Hepatocyte (in vitro differentiated cells): ENCODE data around the gene ITGAD. TPM values are rescaled to one million over a fixed set of nuclear protein-coding genes. Genes with fewer than 3 reads are reported as not detected.

ENCODE experiments used
- DNase-seq: peaks from one replicate; pipeline ENCODE4 v3.0.0-alpha.2; 2016; ENCODE audit warnings: low spot score
- H2AFZ ChIP-seq: fragments of 200-600 bp; sonication (generic); 2 replicates; pipeline ENCODE4 v1.6.0; 2016; ENCODE audit warnings: antibody characterized with exemption, mild to moderate bottlenecking
- H3K27ac ChIP-seq: fragments of 200-600 bp; sonication (generic); 2 replicates; pipeline ENCODE4 v1.5.1; 2016; ENCODE audit warnings: mild to moderate bottlenecking
- H3K27me3 ChIP-seq: fragments of 200-600 bp; sonication (generic); 2 replicates; pipeline ENCODE4 v1.6.1; 2016
- H3K36me3 ChIP-seq: fragments of 200-600 bp; sonication (generic); replicated peaks from 2 replicates; pipeline ENCODE4 v1.5.1; 2016; ENCODE audit warnings: low read depth; ENCODE audit not compliant: insufficient read depth
- H3K4me1 ChIP-seq: fragments of 200-600 bp; sonication (generic); 2 replicates; pipeline ENCODE4 v1.5.1; 2016; ENCODE audit warnings: mild to moderate bottlenecking, moderate library complexity; ENCODE audit not compliant: insufficient read depth
- H3K4me2 ChIP-seq: fragments of 200-600 bp; sonication (generic); 2 replicates; pipeline ENCODE4 v1.6.0; 2016
- H3K4me3 ChIP-seq: fragments of 200-600 bp; sonication (generic); 2 replicates; pipeline ENCODE4 v1.5.1; 2016; ENCODE audit warnings: mild to moderate bottlenecking
- H3K79me2 ChIP-seq: fragments of 200-600 bp; sonication (generic); 2 replicates; pipeline ENCODE4 v1.6.0; 2017; ENCODE audit warnings: mild to moderate bottlenecking
- H3K9me2 ChIP-seq: fragments of 200-600 bp; sonication (generic); replicated peaks from 2 replicates; pipeline ENCODE4 v1.6.0; 2017; ENCODE audit warnings: mild to moderate bottlenecking; ENCODE audit not compliant: insufficient read depth
- H3K9me3 ChIP-seq: fragments of 200-600 bp; sonication (generic); 2 replicates; pipeline ENCODE4 v1.5.1; 2016; ENCODE audit warnings: low read depth, mild to moderate bottlenecking
- H4K20me1 ChIP-seq: fragments of 200-600 bp; sonication (generic); 2 replicates; pipeline ENCODE4 v1.6.0; 2016; ENCODE audit warnings: mild to moderate bottlenecking; ENCODE audit not compliant: insufficient read depth, poor library complexity, severe bottlenecking
- CTCF ChIP-seq: fragments of 200-600 bp; sonication (generic); IDR thresholded peaks from 2 replicates; pipeline ENCODE4 v1.5.1; 2016; ENCODE audit warnings: antibody characterized with exemption, mild to moderate bottlenecking; ENCODE audit not compliant: poor library complexity
- EZH2 ChIP-seq: fragments of 200-600 bp; sonication (generic); IDR thresholded peaks from 2 replicates; pipeline ENCODE4 v1.6.1; 2016; ENCODE audit warnings: antibody characterized with exemption, mild to moderate bottlenecking, borderline replicate concordance
- EZH2phosphoT487 ChIP-seq: fragments of 200-600 bp; sonication (generic); IDR thresholded peaks from one replicate; pipeline ENCODE4 v1.6.1; 2018; ENCODE audit warnings: antibody characterized with exemption, mild to moderate bottlenecking, low read depth, moderate library complexity; ENCODE audit not compliant: unreplicated experiment, severe bottlenecking
- WGBS: methylation state at CpG from one replicate; pipeline ENCODE4 v1.1.6; 2016; ENCODE audit warnings: low lambda C conversion rate; ENCODE audit errors: missing lambda C conversion rate; 5-methylcytosine and 5-hydroxymethylcytosine counted together
- polyA plus RNA-seq: library from polyadenylated mRNA; unstranded; fragments of >200 nt; fragmentation: Nextera tagmentation; extraction: Ambion mirVana; gene quantifications from 2 replicates; pipeline ENCODE4 v1.2.1, GENCODE V29; 2016
- total RNA-seq: library from RNA; depleted of rRNA; stranded (reverse); fragments of >200 nt; gene quantifications from 2 replicates; pipeline ENCODE4 v1.2.3, GENCODE V29; 2014

ITGAD gene
- total and polyA plus RNA-seq, 2 experiments from 2014 or later: not detected

DNA sequence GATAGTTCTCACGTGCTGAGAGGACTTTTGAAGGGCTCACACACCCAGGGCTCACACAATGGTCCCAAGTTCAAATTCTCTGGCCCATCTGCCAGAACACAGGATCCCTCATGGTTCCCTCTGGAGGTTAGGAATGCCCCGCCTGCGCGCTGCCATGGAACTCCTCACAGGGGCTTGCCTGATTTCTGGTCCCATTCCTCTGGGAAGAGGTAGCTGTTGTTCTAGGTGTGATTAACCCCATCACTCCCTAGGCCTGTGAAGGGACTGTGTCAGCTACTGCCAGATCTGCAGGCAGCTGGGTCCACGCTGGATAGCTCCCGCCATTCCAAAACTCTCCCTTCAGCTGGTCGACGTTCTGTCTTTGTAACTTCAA is 63.8 kb downstream of the ITGAD start:
- Histone ChIP-seq H2AFZ (no peak overlapping the region), H3K27me3 (no peaks in the 10 kb centered on the region), H3K9me2 (no peaks in the 10 kb centered on the region), H3K27ac (peak overlapping the region; percentile 96), H3K79me2 (peaks cover 39% of the 10 kb centered on the region), H3K4me1 (peaks cover 35% of the 10 kb centered on the region), H3K9me3 (no peaks in the 10 kb centered on the region), H3K36me3 (no peaks in the 10 kb centered on the region), H3K4me3 (no peak overlapping the region), H3K4me2 (peak overlapping the region; percentile 97), H4K20me1 (peaks cover 19% of the 10 kb centered on the region)
- WGBS: 73% methylated on average over 8 of the region's 8 CpGs
- no peak for DNase-seq
- no peak for TF ChIP-seq CTCF

DNA sequence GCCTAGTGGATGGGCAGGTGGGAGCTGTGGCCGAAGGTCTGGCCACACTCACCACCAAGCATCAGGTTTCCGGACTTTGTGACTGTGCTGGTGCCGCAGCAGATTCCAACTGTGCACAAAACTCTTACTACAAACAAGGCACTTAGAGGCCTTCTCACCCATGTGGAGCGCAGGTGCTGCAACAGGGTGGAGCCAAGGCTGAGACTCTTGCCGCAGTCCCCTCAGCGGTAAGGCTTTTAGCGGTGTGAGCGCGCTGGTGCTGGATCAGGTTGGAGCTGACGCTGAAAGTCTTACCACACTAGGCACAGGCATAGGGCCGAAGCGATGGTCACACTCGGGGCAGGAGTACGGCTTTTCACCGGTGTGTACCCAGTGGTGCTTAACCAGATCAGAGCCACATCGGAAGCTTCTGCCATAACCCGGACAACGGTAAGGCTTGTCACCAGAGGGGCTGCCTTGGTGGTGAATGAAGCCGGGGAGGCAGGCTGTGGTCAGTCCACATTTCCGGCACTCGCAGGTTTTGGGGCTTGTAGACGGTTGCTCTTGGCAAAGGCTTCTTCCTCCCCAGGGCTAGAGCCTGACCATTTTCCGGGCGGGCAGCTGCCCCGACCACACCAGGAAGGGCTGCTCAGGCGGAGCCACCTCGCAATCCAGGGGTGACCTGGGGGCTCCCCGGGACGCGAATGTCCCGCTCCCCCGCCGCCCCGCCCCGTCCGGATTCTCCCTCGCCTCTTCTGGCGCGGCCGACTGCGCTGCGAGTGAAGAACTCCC is 65.1 kb downstream of the ITGAD start:
- no peaks in the 10 kb centered on the region for H3K27me3 ChIP-seq
- H3K79me2 ChIP-seq: peaks cover 39% of the 10 kb centered on the region
- peak overlapping the region; percentile 96 for H3K27ac ChIP-seq
- DNase-seq: peak; percentile 76
- 2% methylated on average over 40 of the region's 42 CpGs for WGBS
- H2AFZ ChIP-seq: peak overlapping the region; percentile 55
- no peaks in the 10 kb centered on the region for H3K9me2 ChIP-seq
- H3K9me3 ChIP-seq: no peaks in the 10 kb centered on the region
- peaks cover 24% of the 10 kb centered on the region for H3K4me1 ChIP-seq
- no peak for TF ChIP-seq EZH2phosphoT487
- TF ChIP-seq EZH2: no peak
- peak; percentile 23 for TF ChIP-seq CTCF
- peaks cover 19% of the 10 kb centered on the region for H4K20me1 ChIP-seq
- no peaks in the 10 kb centered on the region for H3K36me3 ChIP-seq
- peak overlapping the region; percentile 77 for H3K4me3 ChIP-seq
- peak overlapping the region; percentile 97 for H3K4me2 ChIP-seq

- H3K79me2 ChIP-seq: peaks cover 39% of the 10 kb centered on the region
- under 1% methylated on average over 89 of the region's 91 CpGs for WGBS
These were observed 65.9 kb downstream of the ITGAD start, which contains the start of gene ARMC5 for GRCh38 chr16:31458844-31459686. ARMC5 (plus strand) TSS chr16:31459501; CDS start chr16:31459525, 24 bp downstream.

More at GRCh38 chr16:31458844-31459686, 65.9 kb downstream of the ITGAD start, which contains the start of gene ARMC5:
- DNase-seq: peak; percentile 99
- H3K9me2 ChIP-seq: no peaks in the 10 kb centered on the region
- peak within 1 kb of the TSS; percentile 55 for H2AFZ ChIP-seq
- H3K4me1 ChIP-seq: peaks cover 17% of the 10 kb centered on the region
- H3K36me3 ChIP-seq: no peaks in the 10 kb centered on the region
- peak within 1 kb of the TSS; percentile 96 for H3K27ac ChIP-seq
- H3K4me2 ChIP-seq: peak within 1 kb of the TSS; percentile 97
- no peaks in the 10 kb centered on the region for H3K27me3 ChIP-seq
- peaks cover 19% of the 10 kb centered on the region for H4K20me1 ChIP-seq
- H3K4me3 ChIP-seq: peak within 1 kb of the TSS; percentile 77
- no peak for TF ChIP-seq EZH2
- peak; percentile 66 for TF ChIP-seq CTCF
- no peaks in the 10 kb centered on the region for H3K9me3 ChIP-seq
